Activated CD4-positive, alpha-beta T cell treated with anti-CD3 and anti-CD28 coated beads, Interleukin-2, amount 50 U/mL, for 16 hours (primary cell): ENCODE data around the gene ACSM6.

Experiments
- DNase-seq: peaks from one replicate; pipeline ENCODE4 v3.0.0-alpha.2; 2020

Gene ACSM6

GRCh38 chr10:95247200-95247880, 53.3 kb downstream of the ACSM6 start:
- no peak for DNase-seq

DNA sequence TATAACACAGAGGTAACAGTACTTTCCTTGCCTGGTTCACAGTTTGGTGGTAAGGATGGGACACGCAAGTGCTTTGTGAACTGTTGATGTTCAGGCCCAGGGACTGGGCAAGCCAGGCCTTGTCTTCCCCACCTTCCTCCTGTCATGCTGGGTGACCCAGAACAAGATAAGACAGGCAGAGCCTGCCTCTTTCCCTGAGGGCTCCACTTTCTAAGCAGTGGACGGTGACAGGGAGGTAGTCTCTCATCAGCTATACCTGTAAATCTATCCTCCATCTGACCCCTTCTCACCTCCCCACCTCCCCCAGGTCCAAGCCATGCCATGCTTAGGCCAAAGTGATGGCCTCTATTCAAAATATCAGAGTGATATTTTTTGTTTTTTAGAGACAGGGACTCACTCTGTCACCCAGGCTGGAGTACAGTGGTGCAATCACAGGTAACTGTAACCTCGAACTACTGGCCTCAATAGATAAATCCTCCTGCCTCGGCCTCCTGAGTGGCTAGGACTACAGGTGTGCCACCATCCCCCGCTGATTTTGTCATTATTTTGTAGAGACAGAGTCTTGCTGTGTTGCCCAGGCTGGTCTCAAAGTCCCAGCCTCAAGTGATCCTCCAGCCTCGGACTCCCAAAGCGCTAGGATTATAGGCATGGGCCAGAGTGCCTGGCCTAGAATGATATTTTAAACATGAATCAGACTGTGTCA, 54.0 kb downstream of the ACSM6 start:
- no peak for DNase-seq

DNA sequence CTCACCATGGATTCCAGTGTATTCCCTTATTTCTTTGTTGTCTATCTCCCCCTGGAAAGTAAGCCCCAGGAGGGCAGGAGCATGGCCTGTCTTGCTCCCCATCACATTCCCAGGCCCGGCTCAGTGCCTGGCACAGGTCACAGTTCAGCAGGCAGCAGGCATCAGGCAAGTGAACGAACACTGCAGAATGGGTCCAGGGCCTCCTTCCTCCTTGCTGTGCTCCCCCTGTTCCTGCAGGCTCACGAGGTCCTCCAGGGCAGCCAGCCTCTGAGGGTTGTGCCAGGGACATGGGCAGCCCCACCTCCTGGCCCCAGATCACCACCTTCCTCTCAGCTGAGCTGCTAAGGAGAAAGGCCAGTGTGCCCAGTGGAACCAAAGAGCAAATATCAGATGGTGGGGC, 55.0 kb downstream of the ACSM6 start:
- DNase-seq: no peak

GRCh38 chr10:95249467-95249866, 55.4 kb downstream of the ACSM6 start:
- no peak for DNase-seq

GRCh38 chr10:95250856-95251255, 56.8 kb downstream of the ACSM6 start:
- DNase-seq: no peak

GRCh38 chr10:95253007-95253406, 59.0 kb downstream of the ACSM6 start:
- DNase-seq: no peak

DNA sequence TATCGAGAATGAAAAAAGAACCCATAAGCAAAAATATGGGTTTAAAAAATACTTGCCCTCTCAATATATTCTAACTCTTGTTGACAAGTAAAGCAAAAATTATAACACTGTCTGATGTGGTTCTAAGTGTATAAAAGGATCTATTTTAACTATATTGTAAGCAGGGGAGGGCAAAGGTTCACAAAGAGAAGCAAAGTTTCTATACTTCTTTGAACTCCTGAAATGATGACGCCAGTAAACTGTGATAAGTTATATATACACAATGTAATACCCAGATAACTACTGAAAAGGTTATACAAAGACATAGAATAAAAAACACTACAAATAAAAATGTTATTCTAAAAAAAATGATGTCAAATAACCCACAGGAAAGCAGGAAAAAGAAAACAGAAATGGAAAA, 59.6 kb downstream of the ACSM6 start:
- no peak for DNase-seq

GRCh38 chr10:95254629-95255028, 60.6 kb downstream of the ACSM6 start:
- no peak for DNase-seq

DNA sequence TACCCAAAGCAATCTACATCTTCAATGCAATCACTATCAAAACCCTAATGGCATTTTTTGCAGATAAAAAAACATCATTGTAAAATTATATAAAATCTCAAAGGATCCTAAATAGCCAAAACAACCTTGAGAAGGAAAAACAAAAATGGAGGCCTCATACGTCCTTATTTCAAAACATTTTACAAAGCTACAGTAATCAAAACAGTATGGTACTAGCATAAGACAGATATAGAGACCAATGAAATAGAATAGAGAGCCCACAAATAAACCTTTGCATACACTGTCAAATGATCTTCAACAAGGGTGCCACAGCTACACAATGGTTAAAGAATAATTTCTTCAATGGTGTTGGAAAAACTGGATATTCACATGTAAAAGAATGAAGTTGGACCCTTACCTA, 62.2 kb downstream of the ACSM6 start:
- DNase-seq: no peak

GRCh38 chr10:95257849-95258248, 63.8 kb downstream of the ACSM6 start:
- no peak for DNase-seq

DNA sequence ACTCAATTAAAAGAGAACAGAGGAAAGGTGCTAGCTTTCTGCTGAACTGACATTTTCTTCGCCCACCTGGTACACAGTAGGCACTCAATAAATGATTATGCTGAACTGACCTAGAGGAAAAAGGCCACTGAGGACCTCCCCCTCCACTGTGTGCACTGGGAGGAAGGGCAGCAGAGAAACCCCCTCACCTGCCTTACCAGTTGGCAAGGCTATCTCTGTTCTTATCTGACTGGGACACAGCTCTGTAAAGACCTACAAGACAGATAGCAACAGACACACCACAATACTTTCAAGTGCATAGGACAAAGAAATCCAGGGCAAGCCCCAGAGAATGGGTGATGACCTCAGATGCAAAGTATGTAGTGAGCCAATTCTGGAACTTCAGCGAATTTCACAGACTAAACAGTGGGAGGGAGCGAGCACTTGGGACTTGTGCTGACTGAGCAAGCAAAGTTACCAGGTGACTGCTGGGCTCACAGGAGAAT, 66.4 kb downstream of the ACSM6 start:
- no peak for DNase-seq

DNA sequence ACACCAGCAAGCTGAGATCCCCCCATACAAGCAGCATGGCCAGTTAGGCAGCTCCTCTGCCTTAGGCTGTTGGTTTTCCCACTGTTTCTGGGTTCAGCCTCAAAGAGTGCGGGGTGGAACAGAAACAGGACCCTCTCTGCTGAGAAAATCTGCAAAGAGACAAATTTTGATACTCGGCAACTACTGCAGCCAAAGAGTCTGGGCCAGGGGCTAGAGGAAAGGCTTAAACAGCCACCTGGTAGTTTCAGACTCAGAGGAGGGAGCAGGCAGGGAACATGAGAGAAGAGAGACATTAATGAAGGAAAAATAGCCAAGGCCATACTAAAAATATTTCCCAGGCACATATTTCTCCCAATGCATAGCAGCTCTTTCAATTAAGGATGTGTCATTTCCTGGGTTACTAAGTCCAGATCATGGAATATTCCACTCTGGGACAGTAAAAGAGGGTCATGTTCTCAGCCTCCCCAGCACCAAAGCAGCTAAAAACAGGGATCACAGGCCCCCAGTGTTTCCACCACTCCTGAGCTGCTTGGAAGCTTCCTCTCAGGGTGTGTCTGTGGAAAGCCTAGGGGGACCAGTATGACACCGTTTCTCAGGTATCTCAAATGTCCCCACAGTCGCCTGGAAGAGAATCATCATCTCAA, 67.0 kb downstream of the ACSM6 start:
- DNase-seq: no peak

DNA sequence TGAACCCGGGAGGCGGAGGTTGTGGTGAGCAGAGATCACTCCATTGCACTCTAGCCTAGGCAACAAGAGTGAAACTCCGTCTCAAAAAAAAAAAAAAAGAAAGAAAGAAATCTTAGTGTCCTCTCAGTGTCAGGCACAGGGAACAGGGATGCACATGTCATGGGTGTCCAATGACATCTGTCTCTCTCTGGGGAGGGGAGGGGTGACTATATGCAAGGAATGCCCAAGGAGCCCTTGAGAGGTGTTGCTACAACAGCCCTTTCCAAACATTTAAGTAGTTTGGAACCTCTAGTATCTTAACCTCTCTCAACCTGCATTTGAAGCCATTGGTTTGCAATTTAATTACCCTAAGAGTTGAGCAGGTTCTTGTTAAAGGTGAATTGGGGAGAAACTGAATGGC, 67.9 kb downstream of the ACSM6 start:
- DNase-seq: no peak

- DNase-seq: no peak
Measured at GRCh38 chr10:95262763-95263518, 68.9 kb downstream of the ACSM6 start.

DNA sequence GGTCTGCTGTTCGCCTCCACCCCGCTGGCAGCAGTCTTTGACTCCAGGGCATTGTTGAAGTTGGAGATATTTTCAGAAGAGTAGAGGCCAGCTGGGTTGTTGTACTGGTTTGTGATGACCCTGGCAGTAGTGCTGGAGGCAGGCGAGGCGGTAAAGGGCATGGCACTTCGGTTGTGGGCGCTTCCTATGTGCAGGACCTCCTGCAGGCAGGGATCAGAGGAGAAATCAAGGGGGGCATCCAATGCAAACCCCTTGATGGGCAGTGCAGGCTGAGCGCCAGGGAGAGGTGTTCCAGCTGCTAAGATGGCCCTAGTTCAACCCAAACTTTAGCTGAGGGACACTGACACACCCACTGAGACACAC, 69.8 kb downstream of the ACSM6 start:
- no peak for DNase-seq

DNA sequence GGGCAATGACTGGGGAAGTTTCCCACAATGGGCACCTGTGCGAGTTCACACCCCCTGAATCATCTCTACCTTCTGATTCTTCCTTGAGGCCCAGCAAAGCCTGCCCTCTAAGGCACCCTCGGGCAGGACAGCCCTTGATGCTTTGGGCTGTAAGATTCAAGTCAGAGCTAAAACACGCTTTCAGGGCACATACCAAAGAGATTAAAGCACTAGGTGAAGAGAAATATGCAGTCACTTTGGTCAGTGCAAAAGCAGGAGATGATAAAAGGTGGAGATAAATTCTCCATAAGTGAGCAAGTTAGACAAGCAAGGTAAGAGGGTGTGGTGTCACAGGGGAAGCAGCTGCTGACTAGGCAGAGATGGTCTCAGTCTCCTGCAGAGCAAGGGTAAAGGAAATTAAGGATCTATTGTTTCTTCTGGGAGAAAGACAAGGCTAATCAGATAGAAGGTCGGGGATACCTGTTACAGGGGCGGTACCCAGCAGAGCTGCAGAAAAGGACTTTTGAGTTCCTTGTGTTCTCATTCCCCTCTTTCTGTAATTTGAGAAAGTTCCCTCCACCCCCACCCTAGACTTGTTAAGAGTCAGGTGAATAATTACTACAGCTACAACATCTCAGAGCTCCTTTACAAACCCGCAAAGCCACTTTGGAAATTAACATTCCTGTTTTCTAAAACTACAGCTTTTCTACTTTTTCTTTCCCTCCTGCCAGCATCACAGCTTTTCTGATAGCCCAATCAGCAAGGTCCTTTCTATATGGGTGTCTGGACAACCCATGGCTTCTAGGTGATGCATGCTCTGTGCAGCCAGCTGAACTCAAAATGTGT, 70.4 kb downstream of the ACSM6 start:
- no peak for DNase-seq

DNA sequence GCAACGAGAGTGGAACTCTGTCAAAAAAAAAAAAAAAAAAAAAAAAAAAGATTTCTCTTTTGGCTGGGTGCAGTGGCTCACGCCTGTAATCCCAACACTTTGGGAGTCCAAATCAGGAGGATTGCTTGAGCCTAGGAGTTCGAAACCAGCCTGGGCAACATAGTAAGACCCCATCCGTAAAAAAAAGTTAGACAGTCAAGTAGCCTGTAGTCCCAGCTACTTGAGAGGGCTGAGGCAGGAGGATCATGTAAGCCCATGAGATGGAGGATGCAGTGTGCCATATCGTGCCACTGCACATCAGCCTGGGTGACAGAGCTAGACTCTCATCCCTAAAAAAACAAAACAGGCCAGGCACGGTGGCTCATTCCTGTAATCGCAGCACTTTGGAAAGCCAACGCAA, 71.5 kb downstream of the ACSM6 start:
- no peak for DNase-seq

DNA sequence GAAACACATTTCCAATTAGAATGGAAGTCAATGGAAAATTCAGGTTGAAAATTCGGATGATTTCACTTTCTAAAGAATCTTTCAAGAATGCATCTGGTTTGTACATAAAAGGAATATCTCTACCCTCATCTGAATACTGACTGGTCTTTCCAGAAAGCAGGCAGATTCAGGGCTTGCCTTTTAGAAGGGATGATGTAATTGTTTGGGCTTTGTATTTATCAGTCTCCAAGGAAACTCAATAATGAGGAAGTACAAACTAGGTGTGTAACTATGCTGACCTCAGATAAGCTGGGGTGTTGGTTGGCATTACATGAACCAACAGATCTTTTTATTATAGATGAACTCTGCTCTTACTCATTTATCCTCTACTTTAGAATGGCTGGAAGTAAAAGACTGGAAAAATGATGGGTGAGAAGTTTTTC, 72.6 kb downstream of the ACSM6 start:
- DNase-seq: no peak

DNA sequence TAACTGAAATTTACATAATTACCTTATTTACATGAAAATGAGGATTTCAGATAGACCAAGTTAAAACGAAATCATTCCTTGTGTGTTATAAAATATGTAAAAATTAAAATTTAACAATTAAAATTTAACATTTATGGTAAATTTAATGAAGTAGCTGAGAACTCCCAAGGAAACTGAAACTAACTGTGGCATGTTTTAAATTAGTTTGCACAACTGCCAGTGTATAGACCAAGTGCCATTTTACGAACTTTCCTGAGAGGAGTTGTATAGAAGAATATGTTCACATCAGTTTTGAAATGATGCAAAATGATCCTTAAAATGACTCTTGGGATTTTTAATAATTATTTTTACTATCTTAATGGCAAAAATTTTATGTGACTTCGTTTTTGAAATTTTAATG, 73.2 kb downstream of the ACSM6 start:
- no peak for DNase-seq

DNA sequence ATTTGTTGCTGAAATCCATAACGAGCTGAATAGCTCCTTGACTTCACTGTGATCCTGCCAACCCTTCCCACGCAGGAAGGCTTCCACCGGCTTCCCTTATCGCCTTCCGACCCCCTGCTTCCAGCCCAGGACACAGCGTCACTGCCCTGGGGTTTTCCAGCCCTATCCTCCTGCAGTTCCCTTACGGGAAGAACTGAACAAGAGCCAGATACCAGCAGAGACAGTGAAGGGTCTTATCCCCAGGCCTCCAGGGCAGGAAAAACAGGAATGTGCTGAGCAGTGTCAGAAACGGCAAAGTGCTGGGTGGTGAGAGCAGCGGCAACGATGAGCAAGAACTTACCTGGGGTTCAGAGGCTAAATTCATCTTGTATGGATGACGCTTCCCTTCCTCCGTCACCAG, 74.4 kb downstream of the ACSM6 start:
- no peak for DNase-seq

GRCh38 chr10:95273393-95274312, 79.6 kb downstream of the ACSM6 start:
- no peak for DNase-seq
